Sigmoid colon (tissue), 7 donors: Measurements from ENCODE around the gene DACT3. TPM values are rescaled to one million over a fixed set of nuclear protein-coding genes. Genes with fewer than 3 reads are reported as not detected.

ENCODE experiments used
- DNase-seq: peaks from one replicate; pipeline ENCODE4 v3.0.0-alpha.2; 2019
- H3K27ac ChIP-seq, 4 donors: fragments of 200-600 bp; sonication (generic); one replicate each; pipeline ENCODE4 v1.5.1; 2016 to 2019; ENCODE audit warnings: mild to moderate bottlenecking in 1 of 4
- H3K27me3 ChIP-seq, 3 donors: fragments of 200-600 bp; sonication (generic); one replicate each; pipeline ENCODE4 v1.5.1; 2019; ENCODE audit warnings: mild to moderate bottlenecking in 1 of 3
- H3K36me3 ChIP-seq, 4 donors: fragments of 200-600 bp; sonication (generic); one replicate each; pipeline ENCODE4 v1.5.1; 2016 to 2019
- H3K4me1 ChIP-seq, 4 donors: fragments of 200-600 bp; sonication (generic); one replicate each; pipeline ENCODE4 v1.5.1; 2017 to 2019
- H3K4me3 ChIP-seq, 4 donors: fragments of 200-600 bp; sonication (generic); one replicate each; pipeline ENCODE4 v1.5.1; 2017 to 2019; ENCODE audit warnings: mild to moderate bottlenecking in 2 of 4, moderate library complexity in 1 of 4
- H3K9me3 ChIP-seq, 4 donors: fragments of 200-600 bp in 3 of 4; sonication (generic) in 3 of 4; one replicate each; pipeline versions ENCODE4 v1.5.1 to v1.6.1; 2013 to 2019
- CTCF ChIP-seq, 4 experiments: fragments of 450-650 bp in 3 of 4; fragments of 200-600 bp in 1 of 4; IDR thresholded peaks; one replicate each; pipeline ENCODE4 v1.5.1; 2016 to 2019; ENCODE audit warnings: antibody characterized with exemption in 4 of 4, mild to moderate bottlenecking in 3 of 4, moderate library complexity in 2 of 4
- EP300 ChIP-seq, 4 donors: sonication (generic); formaldehyde crosslinking; IDR thresholded peaks; one replicate each; pipeline ENCODE4 v1.6.1; 2017; ENCODE audit warnings: antibody characterized with exemption in 4 of 4
- POLR2A ChIP-seq, 2 donors: fragments of 450-650 bp; IDR thresholded peaks; one replicate each; pipeline ENCODE4 v1.6.1; 2016; ENCODE audit warnings: antibody characterized with exemption in 2 of 2, mild to moderate bottlenecking in 2 of 2, moderate library complexity in 2 of 2
- POLR2AphosphoS5 ChIP-seq, 4 donors: sonication (generic); formaldehyde crosslinking; IDR thresholded peaks; one replicate each; pipeline ENCODE4 v1.6.1; 2017; ENCODE audit warnings: antibody characterized with exemption in 4 of 4
- WGBS, 2 donors: extraction: QIAGEN DNeasy Blood & Tissue Kit; methylation state at CpG; one replicate each; pipeline ENCODE4 v1.1.7; 2013; 5-methylcytosine and 5-hydroxymethylcytosine counted together
- intact Hi-C: fragments of 100-400 bp; cut with DNase I; formaldehyde crosslinking; loops from one replicate; pipeline ENCODE4 v1.15.1; 2023
- polyA plus RNA-seq, 3 donors: library from polyadenylated mRNA; stranded (reverse); fragments of 200-250 nt; gene quantifications; one replicate each; pipeline ENCODE4 v1.2.3, GENCODE V29; 2013
- total RNA-seq, 4 donors: library from RNA; depleted of rRNA; stranded (reverse); fragments of >200 nt; gene quantifications; one replicate each; pipeline ENCODE4 v1.1.0, GENCODE V29; 2016
- donor health status: healthy with polysubstance abuse.
- donor health status: Bipolar disorder and iron deficiency.
- donor health status: healthy.

The DACT3 gene
- total and polyA plus RNA-seq, 7 donors = 0.46 to 87.2 (median 23.7) TPM

DNA sequence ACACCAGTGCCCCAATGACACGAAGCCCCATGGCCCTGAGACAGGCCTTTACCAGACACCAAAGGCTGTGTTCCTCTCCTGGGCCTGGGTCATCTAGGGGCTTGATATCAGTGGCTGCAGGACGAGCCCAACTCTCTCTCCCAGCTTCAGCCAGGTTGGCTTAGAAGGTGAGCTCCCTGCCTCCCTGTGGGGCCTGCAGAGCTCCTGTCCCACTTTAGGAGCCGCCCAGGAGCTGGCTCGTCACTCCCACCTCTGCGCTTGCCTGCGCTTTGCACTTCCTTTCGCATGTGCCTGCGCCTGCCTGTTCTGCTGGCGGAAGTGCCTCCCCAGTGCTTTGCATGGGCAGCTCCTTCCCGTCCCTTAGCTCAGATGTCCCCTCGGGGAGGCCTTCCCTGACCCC lies 55.0 kb downstream of the DACT3 start:
- H3K9me3 ChIP-seq = no peaks in the 10 kb centered on the region
- intact Hi-C loops = loop anchor here (10.0 kb wide), 1 partner anchor 249 kb away; the partner anchor contains the start of gene AP2S1
- no peaks in the 10 kb centered on the region for H3K27me3 ChIP-seq
- TF ChIP-seq CTCF (IDR thresholded peaks at IDR 0.05) (no peak), POLR2AphosphoS5 (IDR thresholded peaks at IDR 0.05) (no peak), EP300 (IDR thresholded peaks at IDR 0.05) (no peak), POLR2A (IDR thresholded peaks at IDR 0.05) (no peak)
- H3K4me1 ChIP-seq = peaks cover 0 to 42% (median 41%) of the 10 kb centered on the region in 4 donors
- peak overlapping the region in 2 of 4 donors; percentile 61 to 95 for H3K27ac ChIP-seq
- H3K4me3 ChIP-seq = no peak overlapping the region
- 94 to 95% methylated on average over 11 of the region's 11 CpGs for WGBS, 2 donors
- DNase-seq = peak; percentile 59
- H3K36me3 ChIP-seq = peaks cover 26 to 49% (median 45%) of the 10 kb centered on the region in 4 donors

GRCh38 chr19:46605356-46605821 lies 55.6 kb downstream of the DACT3 start:
- no peaks in the 10 kb centered on the region for H3K9me3 ChIP-seq
- H3K4me1 ChIP-seq = peaks cover 0 to 42% (median 42%) of the 10 kb centered on the region in 4 donors
- 86 to 91% methylated on average over 16 of the region's 16 CpGs for WGBS, 2 donors
- H3K27ac ChIP-seq = peak overlapping the region in 3 of 4 donors; percentile 61 to 95 (median 95)
- H3K27me3 ChIP-seq = no peaks in the 10 kb centered on the region
- intact Hi-C loops = loop anchor here (10.0 kb wide), 1 partner anchor 249 kb away; the partner anchor contains the start of gene AP2S1
- H3K36me3 ChIP-seq = peaks cover 26 to 48% (median 45%) of the 10 kb centered on the region in 4 donors
- peak; percentile 54 for DNase-seq
- H3K4me3 ChIP-seq = peak overlapping the region in 1 of 4 donors; percentile 5
- TF ChIP-seq CTCF (IDR thresholded peaks at IDR 0.05) (no peak), POLR2A (IDR thresholded peaks at IDR 0.05) (no peak), EP300 (IDR thresholded peaks at IDR 0.05) (no peak), POLR2AphosphoS5 (IDR thresholded peaks at IDR 0.05) (no peak)

DNA sequence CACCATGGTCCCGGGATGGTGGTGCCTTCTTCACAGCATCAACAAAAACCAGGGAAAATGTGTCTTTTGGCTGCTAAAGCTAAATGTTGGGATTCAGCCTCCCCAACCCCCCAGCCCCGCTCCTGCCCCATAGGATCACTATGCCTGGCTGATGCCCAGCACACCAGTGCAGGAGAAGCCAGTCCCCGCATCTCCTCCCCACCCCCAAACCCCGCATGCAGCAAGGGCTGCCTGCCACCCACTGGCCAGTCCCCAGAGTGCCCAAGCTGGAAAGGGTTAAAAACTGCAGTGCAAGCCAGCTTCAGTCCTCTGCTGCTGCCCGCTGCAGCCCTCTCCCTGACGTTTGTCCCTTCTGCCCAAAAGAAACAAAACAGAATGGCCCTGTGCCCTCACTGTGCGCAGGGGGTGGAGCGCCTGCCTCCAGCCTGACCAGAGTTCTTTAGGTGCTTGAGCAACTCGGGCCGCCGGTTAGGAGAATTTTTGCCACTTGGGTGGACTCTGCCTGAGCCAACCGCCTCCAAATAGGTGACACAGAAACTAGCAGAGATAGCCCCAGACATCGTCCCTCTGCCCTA lies 56.1 kb downstream of the DACT3 start:
- DNase-seq = peak; percentile 66
- Histone ChIP-seq H3K4me1 (peaks cover 0 to 47% (median 44%) of the 10 kb centered on the region in 4 donors), H3K27ac (peak overlapping the region in 3 of 4 donors; percentile 61 to 95 (median 95)), H3K9me3 (no peaks in the 10 kb centered on the region), H3K4me3 (peak overlapping the region in 1 of 4 donors; percentile 5), H3K27me3 (no peaks in the 10 kb centered on the region), H3K36me3 (peaks cover 24 to 43% (median 41%) of the 10 kb centered on the region in 4 donors)
- TF ChIP-seq EP300 (IDR thresholded peaks at IDR 0.05) = no peak
- no peak for TF ChIP-seq POLR2AphosphoS5 (IDR thresholded peaks at IDR 0.05)
- no peak for TF ChIP-seq CTCF (IDR thresholded peaks at IDR 0.05)
- no peak for TF ChIP-seq POLR2A (IDR thresholded peaks at IDR 0.05)
- WGBS, 2 donors = 83 to 85% methylated on average over 13 of the region's 13 CpGs
- intact Hi-C loops = loop anchor here (10.0 kb wide), 1 partner anchor 250 kb away; the partner anchor contains the start of gene AP2S1

DNA sequence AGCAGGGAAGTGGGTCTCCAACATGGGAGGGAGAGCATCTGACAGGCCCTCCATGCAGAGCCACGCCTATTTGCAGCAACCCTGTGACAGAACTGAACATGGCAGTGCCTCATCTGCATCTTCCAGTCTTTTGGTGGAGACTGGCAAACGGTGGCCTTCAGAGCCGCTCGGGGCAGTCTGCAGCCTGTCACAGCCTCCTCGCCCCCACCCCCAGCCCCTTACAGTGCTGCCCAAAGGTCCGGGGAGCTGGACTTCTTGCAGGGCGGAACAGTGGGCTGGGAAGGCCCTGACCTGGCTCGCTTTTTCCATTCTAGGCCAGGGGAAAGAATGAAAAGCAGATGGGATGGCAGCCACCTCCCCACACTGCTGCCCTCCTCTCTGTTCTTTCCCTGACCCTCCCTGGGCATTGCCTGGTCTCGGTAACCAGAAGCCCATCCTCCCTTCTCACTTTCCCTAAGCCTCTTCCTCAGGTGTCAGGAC lies 57.2 kb downstream of the DACT3 start:
- TF ChIP-seq POLR2A (IDR thresholded peaks at IDR 0.05) (no peak), POLR2AphosphoS5 (IDR thresholded peaks at IDR 0.05) (no peak), CTCF (IDR thresholded peaks at IDR 0.05) (no peak), EP300 (IDR thresholded peaks at IDR 0.05) (no peak)
- DNase-seq = peak; percentile 55
- no peaks in the 10 kb centered on the region for H3K9me3 ChIP-seq
- H3K27me3 ChIP-seq = no peaks in the 10 kb centered on the region
- H3K27ac ChIP-seq = peak overlapping the region; percentile 93 to 95 (median 94)
- H3K36me3 ChIP-seq = peaks cover 13 to 32% (median 30%) of the 10 kb centered on the region in 4 donors
- 67 to 69% methylated on average over 9 of the region's 9 CpGs for WGBS, 2 donors
- peaks cover 0 to 49% (median 44%) of the 10 kb centered on the region in 4 donors for H3K4me1 ChIP-seq
- H3K4me3 ChIP-seq = no peak overlapping the region
- intact Hi-C loops = loop anchor here (10.0 kb wide), 1 partner anchor 251 kb away; the partner anchor contains the start of gene AP2S1
